NB4 (cell line): Measurements from ENCODE around the gene PCDHGB7.
"Not testable (repeated sequence)": the region's sequence is repeated elsewhere in the genome, so short reads cannot be mapped to it uniquely, and the experiment has no call there.

Source experiments
- CTCF ChIP-seq: IDR thresholded peaks from one replicate; pipeline ENCODE4 v1.5.1; 2012; ENCODE audit warnings: low read depth, low read length
- MYC ChIP-seq: IDR thresholded peaks from 2 replicates; pipeline ENCODE4 v1.6.1; 2011; ENCODE audit warnings: low read depth, low read length
- POLR2A ChIP-seq: IDR thresholded peaks from 2 replicates; pipeline ENCODE4 v1.6.1; 2011; ENCODE audit warnings: mild to moderate bottlenecking; ENCODE audit not compliant: insufficient read length; ENCODE audit errors: extremely low read depth

- not testable (repeated sequence) for TF ChIP-seq CTCF, POLR2A, MYC
Observed at GRCh38 chr5:141394401-141395187, 22.9 kb upstream of the PCDHGB7 start.
